Fibroblast of lung (primary cell): ENCODE measurements around the gene GALR2. TPM values are rescaled to one million over a fixed set of nuclear protein-coding genes. Genes with fewer than 3 reads are reported as not detected.
"Not testable (repeated sequence)": the region's sequence is repeated elsewhere in the genome, so short reads cannot be mapped to it uniquely, and the experiment has no call there.

Experiments
- DNase-seq, 2 donors: peaks; one replicate each; pipeline versions ENCODE4 v3.0.0 to v3.0.0-alpha.2; 2010; ENCODE audit warnings: low read depth in 2 of 2
- H2AFZ ChIP-seq: 2 replicates; pipeline ENCODE4 v1.5.1; 2012; ENCODE audit warnings: low read length, control low read depth, inconsistent platforms
- H3K27ac ChIP-seq: 2 replicates; pipeline ENCODE4 v1.5.1; 2011; ENCODE audit warnings: low read length, control low read depth; ENCODE audit not compliant: insufficient read depth
- H3K27me3 ChIP-seq: 2 replicates; pipeline ENCODE4 v1.5.1; 2011; ENCODE audit warnings: mild to moderate bottlenecking, low read length; ENCODE audit not compliant: control insufficient read depth, insufficient read depth
- H3K36me3 ChIP-seq: 2 replicates; pipeline ENCODE4 v1.5.1; 2011; ENCODE audit warnings: low read length; ENCODE audit not compliant: control insufficient read depth, insufficient read depth
- H3K4me1 ChIP-seq: 2 replicates; pipeline ENCODE4 v1.5.1; 2011; ENCODE audit warnings: low read length; ENCODE audit not compliant: control insufficient read depth, insufficient read depth; ENCODE audit errors: extremely low read depth
- H3K4me2 ChIP-seq: 2 replicates; pipeline ENCODE4 v1.5.1; 2011; ENCODE audit warnings: low read length, control low read depth; ENCODE audit not compliant: insufficient read depth; ENCODE audit errors: extremely low read depth
- H3K4me3 ChIP-seq, 4 experiments: fragments of 200-600 bp in 1 of 4; sonication (generic) in 1 of 4; replicated peaks in 1 of 4; 2 replicates each; pipeline ENCODE4 v1.5.1; 2011 to 2016; ENCODE audit warnings: low read length in 4 of 4, low read depth in 3 of 4, mild to moderate bottlenecking in 3 of 4, control low read depth in 2 of 4, inconsistent platforms in 1 of 4, mixed read lengths in 1 of 4; ENCODE audit not compliant: insufficient read depth in 1 of 4; ENCODE audit errors: control extremely low read depth in 1 of 4
- H3K79me2 ChIP-seq: 2 replicates; pipeline ENCODE4 v1.5.1; 2012; ENCODE audit warnings: mild to moderate bottlenecking, low read length, inconsistent platforms; ENCODE audit not compliant: control insufficient read depth, insufficient read depth
- H3K9ac ChIP-seq: 2 replicates; pipeline ENCODE4 v1.5.1; 2011; ENCODE audit warnings: mild to moderate bottlenecking, low read length, control low read depth; ENCODE audit not compliant: insufficient read depth
- H3K9me3 ChIP-seq: 2 replicates; pipeline ENCODE4 v1.5.1; 2012; ENCODE audit warnings: low read depth, low read length; ENCODE audit not compliant: control insufficient read depth, insufficient read depth
- H4K20me1 ChIP-seq: 2 replicates; pipeline ENCODE4 v1.5.1; 2011; ENCODE audit warnings: low read length; ENCODE audit not compliant: control insufficient read depth, insufficient read depth; ENCODE audit errors: extremely low read depth
- CTCF ChIP-seq, 2 donors: IDR thresholded peaks in 1 of 2; conservative IDR thresholded peaks in 1 of 2; 1 replicate in 1 of 2; 2 replicates in 1 of 2; pipeline ENCODE4 v1.5.1; 2011 to 2012; ENCODE audit warnings: low read length in 2 of 2, control low read depth in 1 of 2, inconsistent platforms in 1 of 2, low read depth in 1 of 2, mild to moderate bottlenecking in 1 of 2
- EZH2 ChIP-seq: IDR thresholded peaks from 2 replicates; pipeline ENCODE4 v1.5.1; 2012; ENCODE audit warnings: low read length, control low read depth, mild to moderate bottlenecking; ENCODE audit errors: missing control alignments
- polyA plus RNA-seq, 2 donors: library from polyadenylated mRNA; depleted of rRNA in 1 of 2; stranded (reverse) in 1 of 2; unstranded in 1 of 2; fragments of >200 nt; gene quantifications; 2 replicates each; pipeline ENCODE4 v1.2.1, GENCODE V29; 2011 to 2012; ENCODE audit warnings: missing spikeins in 1 of 2
- total RNA-seq: library from RNA; depleted of rRNA; stranded (reverse); fragments of >200 nt; gene quantifications from 2 replicates; pipeline ENCODE4 v1.2.1, GENCODE V29; 2014

Gene GALR2
- total and polyA plus RNA-seq, 2 donors (not counting 1 experiment from before 2014, with no cell fraction given) = not detected

GRCh38 chr17:76056882-76057281 is 17.7 kb upstream of the GALR2 start:
- Histone ChIP-seq H3K9ac (no peak overlapping the region), H2AFZ (no peak overlapping the region), H3K4me1 (peaks cover 2% of the 10 kb centered on the region), H3K9me3 (no peaks in the 10 kb centered on the region), H4K20me1 (no peaks in the 10 kb centered on the region), H3K4me3 (no peak overlapping the region), H3K27ac (no peak overlapping the region), H3K79me2 (no peaks in the 10 kb centered on the region), H3K27me3 (no peaks in the 10 kb centered on the region), H3K36me3 (peaks cover 11% of the 10 kb centered on the region), H3K4me2 (no peak overlapping the region)
- DNase-seq = no peak
- TF ChIP-seq CTCF (conservative IDR thresholded peaks at IDR 0.05 in 1 of 2, IDR thresholded peaks at IDR 0.05 in 1 of 2; ENCODE audit: low read depth in 1 of 2, low read length in 2 of 2) (no peak), EZH2 (no peak)

- not testable (repeated sequence) for H3K27ac ChIP-seq, DNase-seq, H3K79me2 ChIP-seq, H3K4me3 ChIP-seq, H3K9ac ChIP-seq, H4K20me1 ChIP-seq, H3K27me3 ChIP-seq, H2AFZ ChIP-seq, H3K4me1 ChIP-seq, H3K9me3 ChIP-seq, H3K4me2 ChIP-seq
- peaks cover 11% of the 10 kb centered on the region for H3K36me3 ChIP-seq
Measured at GRCh38 chr17:76058264-76058663, 16.3 kb upstream of the GALR2 start.

- no peaks in the 10 kb centered on the region for H3K27me3 ChIP-seq
- H2AFZ ChIP-seq = no peak overlapping the region
- H3K4me3 ChIP-seq = no peak overlapping the region
- peaks cover 15% of the 10 kb centered on the region for H3K36me3 ChIP-seq
- H3K9me3 ChIP-seq = no peaks in the 10 kb centered on the region
- H3K4me1 ChIP-seq = no peaks in the 10 kb centered on the region
- no peak for TF ChIP-seq EZH2
- peaks cover 4% of the 10 kb centered on the region for H3K79me2 ChIP-seq
- H3K4me2 ChIP-seq = no peak overlapping the region
- H4K20me1 ChIP-seq = no peaks in the 10 kb centered on the region
- no peak overlapping the region for H3K9ac ChIP-seq
- H3K27ac ChIP-seq = no peak overlapping the region
- DNase-seq = no peak
Measured at GRCh38 chr17:76063875-76064546, 10.6 kb upstream of the GALR2 start.

- Histone ChIP-seq H3K4me1 (no peaks in the 10 kb centered on the region), H3K9me3 (no peaks in the 10 kb centered on the region), H3K79me2 (peaks cover 15% of the 10 kb centered on the region), H3K9ac (no peak overlapping the region), H3K4me3 (no peak overlapping the region), H3K27me3 (no peaks in the 10 kb centered on the region), H2AFZ (no peak overlapping the region), H3K27ac (no peak overlapping the region), H3K4me2 (no peak overlapping the region), H3K36me3 (peaks cover 13% of the 10 kb centered on the region), H4K20me1 (no peaks in the 10 kb centered on the region)
- TF ChIP-seq EZH2 = no peak
- no peak for TF ChIP-seq CTCF (conservative IDR thresholded peaks at IDR 0.05 in 1 of 2, IDR thresholded peaks at IDR 0.05 in 1 of 2; ENCODE audit: low read depth in 1 of 2, low read length in 2 of 2)
- DNase-seq = no peak
Measured at GRCh38 chr17:76065775-76066174, 8.8 kb upstream of the GALR2 start.
